Panc1 (cell line): ENCODE results near the gene GOLGA3.

Source experiments
- POLR2AphosphoS5 ChIP-seq: IDR thresholded peaks from 2 replicates; pipeline ENCODE4 v1.6.1; 2012; ENCODE audit warnings: mild to moderate bottlenecking, low read depth, low read length, moderate library complexity
- TF ChIP-seq, protein P1 (sequence below): fragments of 450-650 bp; IDR thresholded peaks from 2 replicates; pipeline ENCODE4 v1.5.1; 2017; ENCODE audit warnings: mild to moderate bottlenecking
- TF ChIP-seq, protein P2 (sequence below), 2 experiments: IDR thresholded peaks; 2 replicates each; pipeline ENCODE4 v1.6.1; 2011 to 2012; ENCODE audit warnings: low read depth in 2 of 2, control low read depth in 1 of 2, low read length in 1 of 2, mild to moderate bottlenecking in 1 of 2, moderate library complexity in 1 of 2; ENCODE audit not compliant: insufficient read depth in 1 of 2

DNA sequence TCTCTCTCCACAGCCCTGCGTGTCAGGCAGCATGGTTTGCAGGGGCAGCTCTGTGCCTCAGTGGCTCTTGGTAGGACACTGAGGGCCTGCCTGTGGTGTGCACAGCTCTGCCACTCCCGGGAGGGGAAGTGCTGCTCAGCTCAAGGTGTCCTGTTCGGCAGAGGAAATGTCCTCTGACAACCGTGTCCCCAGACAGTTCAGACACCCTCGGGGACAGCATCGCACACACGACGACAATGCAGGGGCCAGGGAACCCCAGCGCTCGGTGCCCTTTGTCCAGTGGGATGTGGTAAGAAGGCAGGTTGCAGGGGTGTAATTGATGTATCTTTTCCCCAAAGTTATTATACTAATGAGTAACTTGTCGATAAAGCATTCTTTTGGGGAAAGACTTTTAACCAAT lies 81.3 kb downstream of the GOLGA3 start:
- TF ChIP-seq, protein P1, sequence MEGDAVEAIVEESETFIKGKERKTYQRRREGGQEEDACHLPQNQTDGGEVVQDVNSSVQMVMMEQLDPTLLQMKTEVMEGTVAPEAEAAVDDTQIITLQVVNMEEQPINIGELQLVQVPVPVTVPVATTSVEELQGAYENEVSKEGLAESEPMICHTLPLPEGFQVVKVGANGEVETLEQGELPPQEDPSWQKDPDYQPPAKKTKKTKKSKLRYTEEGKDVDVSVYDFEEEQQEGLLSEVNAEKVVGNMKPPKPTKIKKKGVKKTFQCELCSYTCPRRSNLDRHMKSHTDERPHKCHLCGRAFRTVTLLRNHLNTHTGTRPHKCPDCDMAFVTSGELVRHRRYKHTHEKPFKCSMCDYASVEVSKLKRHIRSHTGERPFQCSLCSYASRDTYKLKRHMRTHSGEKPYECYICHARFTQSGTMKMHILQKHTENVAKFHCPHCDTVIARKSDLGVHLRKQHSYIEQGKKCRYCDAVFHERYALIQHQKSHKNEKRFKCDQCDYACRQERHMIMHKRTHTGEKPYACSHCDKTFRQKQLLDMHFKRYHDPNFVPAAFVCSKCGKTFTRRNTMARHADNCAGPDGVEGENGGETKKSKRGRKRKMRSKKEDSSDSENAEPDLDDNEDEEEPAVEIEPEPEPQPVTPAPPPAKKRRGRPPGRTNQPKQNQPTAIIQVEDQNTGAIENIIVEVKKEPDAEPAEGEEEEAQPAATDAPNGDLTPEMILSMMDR, result no peak
- no peak for TF ChIP-seq POLR2AphosphoS5
- TF ChIP-seq, protein P2, sequence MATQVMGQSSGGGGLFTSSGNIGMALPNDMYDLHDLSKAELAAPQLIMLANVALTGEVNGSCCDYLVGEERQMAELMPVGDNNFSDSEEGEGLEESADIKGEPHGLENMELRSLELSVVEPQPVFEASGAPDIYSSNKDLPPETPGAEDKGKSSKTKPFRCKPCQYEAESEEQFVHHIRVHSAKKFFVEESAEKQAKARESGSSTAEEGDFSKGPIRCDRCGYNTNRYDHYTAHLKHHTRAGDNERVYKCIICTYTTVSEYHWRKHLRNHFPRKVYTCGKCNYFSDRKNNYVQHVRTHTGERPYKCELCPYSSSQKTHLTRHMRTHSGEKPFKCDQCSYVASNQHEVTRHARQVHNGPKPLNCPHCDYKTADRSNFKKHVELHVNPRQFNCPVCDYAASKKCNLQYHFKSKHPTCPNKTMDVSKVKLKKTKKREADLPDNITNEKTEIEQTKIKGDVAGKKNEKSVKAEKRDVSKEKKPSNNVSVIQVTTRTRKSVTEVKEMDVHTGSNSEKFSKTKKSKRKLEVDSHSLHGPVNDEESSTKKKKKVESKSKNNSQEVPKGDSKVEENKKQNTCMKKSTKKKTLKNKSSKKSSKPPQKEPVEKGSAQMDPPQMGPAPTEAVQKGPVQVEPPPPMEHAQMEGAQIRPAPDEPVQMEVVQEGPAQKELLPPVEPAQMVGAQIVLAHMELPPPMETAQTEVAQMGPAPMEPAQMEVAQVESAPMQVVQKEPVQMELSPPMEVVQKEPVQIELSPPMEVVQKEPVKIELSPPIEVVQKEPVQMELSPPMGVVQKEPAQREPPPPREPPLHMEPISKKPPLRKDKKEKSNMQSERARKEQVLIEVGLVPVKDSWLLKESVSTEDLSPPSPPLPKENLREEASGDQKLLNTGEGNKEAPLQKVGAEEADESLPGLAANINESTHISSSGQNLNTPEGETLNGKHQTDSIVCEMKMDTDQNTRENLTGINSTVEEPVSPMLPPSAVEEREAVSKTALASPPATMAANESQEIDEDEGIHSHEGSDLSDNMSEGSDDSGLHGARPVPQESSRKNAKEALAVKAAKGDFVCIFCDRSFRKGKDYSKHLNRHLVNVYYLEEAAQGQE (IDR thresholded peaks at IDR 0.05; ENCODE audit: insufficient read depth in 1 of 2, low read depth in 2 of 2, low read length in 1 of 2), result no peak
